Esophagus muscularis mucosa (tissue), 3 donors: ENCODE measurements around the gene PIP4K2A.

ENCODE experiments used
- POLR2A ChIP-seq: fragments of 450-650 bp; IDR thresholded peaks from one replicate; pipeline ENCODE4 v1.6.1; 2017; ENCODE audit warnings: antibody characterized with exemption, moderate library complexity, mild to moderate bottlenecking, low read depth
- TF ChIP-seq, protein P1 (sequence below), 3 experiments: fragments of 200-600 bp in 2 of 3; fragments of 450-650 bp in 1 of 3; sonication (generic) in 2 of 3; IDR thresholded peaks; one replicate each; pipeline ENCODE4 v1.5.1; 2017 to 2019; ENCODE audit warnings: antibody characterized with exemption in 3 of 3, mild to moderate bottlenecking in 2 of 3, moderate library complexity in 1 of 3

DNA sequence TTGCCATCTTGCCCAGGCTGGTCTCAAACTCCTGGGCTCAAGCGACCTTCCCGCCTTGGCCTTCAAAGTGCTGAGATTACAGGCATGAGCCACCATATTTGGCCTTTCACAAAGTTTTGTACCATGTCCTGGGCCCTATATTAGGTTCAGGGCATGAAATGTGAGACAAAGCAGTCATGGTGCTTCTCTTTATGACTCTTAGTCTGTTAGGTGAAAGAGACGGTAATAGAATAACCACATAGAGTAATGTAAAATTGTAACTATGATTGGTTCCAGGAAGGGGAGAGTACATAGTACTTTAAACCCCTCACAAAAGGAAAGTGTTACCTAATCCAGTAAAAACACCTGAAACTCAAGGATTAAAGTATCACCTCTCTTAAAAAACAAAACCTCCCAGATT is 224.4 kb downstream of the PIP4K2A start:
- TF ChIP-seq POLR2A: no peak
- TF ChIP-seq, protein P1, sequence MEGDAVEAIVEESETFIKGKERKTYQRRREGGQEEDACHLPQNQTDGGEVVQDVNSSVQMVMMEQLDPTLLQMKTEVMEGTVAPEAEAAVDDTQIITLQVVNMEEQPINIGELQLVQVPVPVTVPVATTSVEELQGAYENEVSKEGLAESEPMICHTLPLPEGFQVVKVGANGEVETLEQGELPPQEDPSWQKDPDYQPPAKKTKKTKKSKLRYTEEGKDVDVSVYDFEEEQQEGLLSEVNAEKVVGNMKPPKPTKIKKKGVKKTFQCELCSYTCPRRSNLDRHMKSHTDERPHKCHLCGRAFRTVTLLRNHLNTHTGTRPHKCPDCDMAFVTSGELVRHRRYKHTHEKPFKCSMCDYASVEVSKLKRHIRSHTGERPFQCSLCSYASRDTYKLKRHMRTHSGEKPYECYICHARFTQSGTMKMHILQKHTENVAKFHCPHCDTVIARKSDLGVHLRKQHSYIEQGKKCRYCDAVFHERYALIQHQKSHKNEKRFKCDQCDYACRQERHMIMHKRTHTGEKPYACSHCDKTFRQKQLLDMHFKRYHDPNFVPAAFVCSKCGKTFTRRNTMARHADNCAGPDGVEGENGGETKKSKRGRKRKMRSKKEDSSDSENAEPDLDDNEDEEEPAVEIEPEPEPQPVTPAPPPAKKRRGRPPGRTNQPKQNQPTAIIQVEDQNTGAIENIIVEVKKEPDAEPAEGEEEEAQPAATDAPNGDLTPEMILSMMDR (IDR thresholded peaks at IDR 0.05): no peak
